Coronary artery (tissue), 2 donors: ENCODE measurements around the gene KRTAP10-3.
"Not testable (repeated sequence)": the region's sequence is repeated elsewhere in the genome, so short reads cannot be mapped to it uniquely, and the experiment has no call there.

Source experiments
- DNase-seq: peaks from one replicate; pipeline ENCODE4 v3.0.0-alpha.2; 2017; ENCODE audit warnings: low spot score
- H3K27ac ChIP-seq, 2 donors: fragments of 200-600 bp; sonication (generic); one replicate each; pipeline ENCODE4 v1.5.1; 2016 to 2019
- H3K4me3 ChIP-seq: fragments of 200-600 bp; sonication (generic); 2 replicates; pipeline ENCODE4 v1.5.1; 2016; ENCODE audit warnings: mild to moderate bottlenecking, moderate library complexity
- CTCF ChIP-seq: fragments of 200-600 bp; sonication (generic); IDR thresholded peaks from one replicate; pipeline ENCODE4 v1.5.1; 2019; ENCODE audit warnings: antibody characterized with exemption

Gene KRTAP10-3, protein sequence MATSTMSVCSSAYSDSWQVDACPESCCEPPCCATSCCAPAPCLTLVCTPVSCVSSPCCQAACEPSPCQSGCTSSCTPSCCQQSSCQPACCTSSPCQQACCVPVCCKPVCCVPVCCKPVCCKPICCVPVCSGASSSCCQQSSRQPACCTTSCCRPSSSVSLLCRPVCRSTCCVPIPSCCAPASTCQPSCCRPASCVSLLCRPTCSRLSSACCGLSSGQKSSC

DNA sequence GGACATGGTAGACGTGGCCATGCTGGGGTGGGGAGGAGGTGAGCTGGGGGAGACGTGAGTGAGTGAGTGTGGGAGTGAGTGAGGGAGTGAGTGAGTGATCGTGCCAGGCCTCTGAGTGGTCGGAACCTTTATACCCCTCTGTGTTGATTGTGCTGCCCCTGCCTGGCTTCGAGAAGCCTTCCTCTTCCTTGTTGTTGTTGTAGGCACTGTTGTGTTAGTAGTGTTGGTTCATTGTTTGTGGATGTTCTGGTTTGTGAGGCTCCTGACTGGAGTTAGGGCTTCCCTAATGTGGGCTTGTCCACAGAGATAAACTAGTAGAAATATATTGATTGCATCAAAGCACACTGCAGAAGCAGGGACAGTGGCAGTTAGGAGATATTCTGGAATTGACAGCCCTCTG, at the start of gene KRTAP10-3:
Gene KRTAP10-3, minus strand, starts transcription at position 101 of the 400 bp plus-strand sequence. Its CDS starts 80 bp downstream, at position 21.
- no peak for TF ChIP-seq CTCF

GRCh38 chr21:44606495-44606894, 47.9 kb upstream of the KRTAP10-3 start:
- no peak for DNase-seq
- TF ChIP-seq CTCF = no peak
- H3K27ac ChIP-seq = no peak overlapping the region
- H3K4me3 ChIP-seq = no peak overlapping the region

More for the DNA sequence above, at the start of gene KRTAP10-3:
- Histone ChIP-seq H3K27ac (no peak within 1 kb of the TSS), H3K4me3 (no peak within 1 kb of the TSS)
- DNase-seq = no peak

- DNase-seq = no peak
- Histone ChIP-seq H3K4me3 (no peak overlapping the region), H3K27ac (no peak overlapping the region)
- TF ChIP-seq CTCF = no peak
These were observed 45.3 kb upstream of the KRTAP10-3 start for GRCh38 chr21:44603911-44604310.

GRCh38 chr21:44603109-44603875, 44.7 kb upstream of the KRTAP10-3 start:
- no peak for DNase-seq
- Histone ChIP-seq H3K27ac (no peak overlapping the region), H3K4me3 (no peak overlapping the region)
- TF ChIP-seq CTCF = no peak

DNA sequence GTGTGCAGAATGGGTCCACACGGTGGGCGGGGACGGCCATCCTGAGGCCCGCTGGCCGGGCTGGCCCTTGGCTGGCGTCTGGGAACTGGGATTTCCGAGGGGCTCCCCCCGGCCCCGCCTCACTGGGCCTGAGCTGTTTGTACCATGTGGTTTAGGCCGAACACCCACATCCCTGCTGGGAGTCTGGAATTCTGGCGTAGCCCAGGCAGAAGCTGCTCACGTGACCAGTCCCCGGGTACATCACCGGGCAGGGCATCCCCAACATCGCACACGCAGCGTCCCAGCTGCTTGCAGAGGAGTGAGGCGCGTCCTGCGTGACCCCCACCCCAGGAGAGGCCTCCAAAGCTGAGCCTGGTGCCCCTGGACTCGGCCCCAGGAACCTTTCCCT, 43.9 kb upstream of the KRTAP10-3 start:
- Histone ChIP-seq H3K27ac (no peak overlapping the region), H3K4me3 (no peak overlapping the region)
- TF ChIP-seq CTCF = no peak
- no peak for DNase-seq

- DNase-seq = no peak
- TF ChIP-seq CTCF = no peak
- Histone ChIP-seq H3K27ac (no peak overlapping the region), H3K4me3 (no peak overlapping the region)
These were observed 43.2 kb upstream of the KRTAP10-3 start for GRCh38 chr21:44601596-44602462.

GRCh38 chr21:44601091-44601490, 42.5 kb upstream of the KRTAP10-3 start:
- H3K27ac ChIP-seq, DNase-seq, H3K4me3 ChIP-seq: not testable (repeated sequence)

- H3K27ac ChIP-seq, H3K4me3 ChIP-seq, DNase-seq: not testable (repeated sequence)
These were observed 41.8 kb upstream of the KRTAP10-3 start, which contains the start of gene KRTAP10-7 for GRCh38 chr21:44600118-44600978. TSS of gene KRTAP10-7 (plus strand) at chr21:44600597. CDS start at chr21:44600622, 25 bp downstream.
